CD14-positive monocyte (primary cell): ENCODE data around the gene C16orf46. TPM values are rescaled to one million over a fixed set of nuclear protein-coding genes. Genes with fewer than 3 reads are reported as not detected.

Source experiments
- DNase-seq, 3 donors: peaks; one replicate each; pipeline ENCODE4 v3.0.0-alpha.2; 2011 to 2022
- H2AFZ ChIP-seq: 2 replicates; pipeline ENCODE4 v1.6.0; 2012; ENCODE audit warnings: mild to moderate bottlenecking, low read depth, low read length, inconsistent platforms; ENCODE audit not compliant: insufficient read depth, poor library complexity, severe bottlenecking
- H3K27ac ChIP-seq, 2 donors: 1 replicate in 1 of 2; 2 replicates in 1 of 2; pipeline ENCODE4 v1.5.1; 2012 to 2013; ENCODE audit warnings: low read length in 2 of 2, control low read depth in 1 of 2, inconsistent platforms in 1 of 2, low read depth in 1 of 2, mild to moderate bottlenecking in 1 of 2
- H3K27me3 ChIP-seq, 2 donors: one replicate each; pipeline versions ENCODE4 v1.6.0 to v1.6.1; 2011 to 2013; ENCODE audit warnings: low read length in 2 of 2; ENCODE audit not compliant: control insufficient read depth in 2 of 2, insufficient read depth in 2 of 2
- H3K36me3 ChIP-seq, 2 donors: replicated peaks in 1 of 2; 1 replicate in 1 of 2; 2 replicates in 1 of 2; pipeline versions ENCODE4 v1.5.1 to v1.6.1; 2012 to 2013; ENCODE audit warnings: low read length in 2 of 2, control low read depth in 1 of 2, inconsistent platforms in 1 of 2, mild to moderate bottlenecking in 1 of 2; ENCODE audit not compliant: insufficient read depth in 2 of 2, control insufficient read depth in 1 of 2
- H3K4me1 ChIP-seq, 2 donors: 1 replicate in 1 of 2; 2 replicates in 1 of 2; pipeline versions ENCODE4 v1.5.1 to v1.6.1; 2012 to 2013; ENCODE audit warnings: low read length in 2 of 2, control low read depth in 1 of 2, inconsistent platforms in 1 of 2, mild to moderate bottlenecking in 1 of 2, moderate library complexity in 1 of 2; ENCODE audit not compliant: insufficient read depth in 2 of 2, control insufficient read depth in 1 of 2
- H3K4me2 ChIP-seq: replicated peaks from 2 replicates; pipeline ENCODE3; 2012; ENCODE audit warnings: low read length, moderate library complexity, mild to moderate bottlenecking; ENCODE audit not compliant: poor library complexity, severe bottlenecking; ENCODE audit errors: extremely low read depth
- H3K4me3 ChIP-seq, 3 experiments: fragments of 200-600 bp in 1 of 3; sonication (generic) in 1 of 3; replicated peaks in 1 of 3; 1 replicate in 2 of 3; 2 replicates in 1 of 3; pipeline ENCODE4 v1.5.1; 2011 to 2013; ENCODE audit warnings: low read length in 3 of 3, mild to moderate bottlenecking in 3 of 3, control low read depth in 2 of 3, low read depth in 2 of 3, inconsistent platforms in 1 of 3, moderate library complexity in 1 of 3
- H3K79me2 ChIP-seq: 2 replicates; pipeline ENCODE4 v1.6.0; 2012; ENCODE audit warnings: mild to moderate bottlenecking, control low read depth, inconsistent platforms, low read length, moderate library complexity; ENCODE audit not compliant: insufficient read depth
- H3K9ac ChIP-seq: 2 replicates; pipeline ENCODE4 v1.6.0; 2017; ENCODE audit warnings: low read length, mild to moderate bottlenecking; ENCODE audit not compliant: insufficient read depth, poor library complexity, severe bottlenecking
- H3K9me3 ChIP-seq, 2 donors: replicated peaks in 1 of 2; 1 replicate in 1 of 2; 2 replicates in 1 of 2; pipeline versions ENCODE4 v1.5.1 to v1.6.1; 2012 to 2013; ENCODE audit warnings: low read length in 2 of 2, control low read depth in 1 of 2; ENCODE audit not compliant: control insufficient read depth in 1 of 2, insufficient read depth in 1 of 2
- H4K20me1 ChIP-seq: 2 replicates; pipeline ENCODE4 v1.6.0; 2012; ENCODE audit warnings: mild to moderate bottlenecking, low read length, control low read depth, moderate library complexity; ENCODE audit not compliant: insufficient read depth
- H3K27ac Mint-ChIP-seq, 7 donors: one replicate each; pipeline ENCODE4 v1.8.0; 2020; ENCODE audit warnings: mild to moderate bottlenecking in 7 of 7, mixed read lengths in 7 of 7, moderate library complexity in 6 of 7, inconsistent platforms in 2 of 7
- H3K27me3 Mint-ChIP-seq, 3 donors: one replicate each; pipeline ENCODE4 v1.8.0; 2021 to 2022; ENCODE audit warnings: low read depth in 3 of 3, mild to moderate bottlenecking in 3 of 3, mixed read lengths in 3 of 3, moderate library complexity in 3 of 3, inconsistent platforms in 1 of 3
- H3K36me3 Mint-ChIP-seq, 2 donors: one replicate each; pipeline ENCODE4 v1.8.0; 2020; ENCODE audit warnings: mixed read lengths in 2 of 2, inconsistent platforms in 1 of 2, mild to moderate bottlenecking in 1 of 2
- H3K4me1 Mint-ChIP-seq: one replicate; pipeline ENCODE4 v1.8.0; 2020; ENCODE audit warnings: mild to moderate bottlenecking, mixed read lengths
- H3K4me3 Mint-ChIP-seq, 2 donors: one replicate each; pipeline ENCODE4 v1.8.0; 2020; ENCODE audit warnings: mild to moderate bottlenecking in 2 of 2, mixed read lengths in 2 of 2, moderate library complexity in 1 of 2
- H3K9me3 Mint-ChIP-seq, 7 donors: one replicate each; pipeline ENCODE4 v1.8.0; 2020 to 2022; ENCODE audit warnings: mixed read lengths in 7 of 7, mild to moderate bottlenecking in 6 of 7, moderate library complexity in 6 of 7, inconsistent platforms in 2 of 7
- WGBS: methylation state at CpG from one replicate; pipeline ENCODE4 v1.1.5; 2013; ENCODE audit warnings: missing lambda C conversion rate; ENCODE audit not compliant: insufficient coverage; 5-methylcytosine and 5-hydroxymethylcytosine counted together
- intact Hi-C, 2 donors: fragments of 100-400 bp; cut with micrococcal nuclease; formaldehyde crosslinking; loops; one replicate each; pipeline versions ENCODE4 v1.15.0 to v1.15.1; 2023
- polyA plus RNA-seq, 3 donors: library from polyadenylated mRNA; depleted of rRNA in 1 of 3; unstranded in 2 of 3; stranded (reverse) in 1 of 3; fragments of 300-500 nt in 2 of 3; fragments of >200 nt in 1 of 3; fragmentation: Illumina TruSeq in 2 of 3; gene quantifications; 1 replicate in 2 of 3; 2 replicates in 1 of 3; pipeline ENCODE4 v1.2.3, GENCODE V29; 2012 to 2021
- TF ChIP-seq, protein P1 (sequence below): fragments of 200-600 bp; IDR thresholded peaks from one replicate; pipeline ENCODE4 v1.8.0; 2022; ENCODE audit warnings: antibody characterized with exemption, mild to moderate bottlenecking

Gene C16orf46
- polyA plus RNA-seq, 3 donors: 0.37 to 0.42 TPM; not detected in 1

DNA sequence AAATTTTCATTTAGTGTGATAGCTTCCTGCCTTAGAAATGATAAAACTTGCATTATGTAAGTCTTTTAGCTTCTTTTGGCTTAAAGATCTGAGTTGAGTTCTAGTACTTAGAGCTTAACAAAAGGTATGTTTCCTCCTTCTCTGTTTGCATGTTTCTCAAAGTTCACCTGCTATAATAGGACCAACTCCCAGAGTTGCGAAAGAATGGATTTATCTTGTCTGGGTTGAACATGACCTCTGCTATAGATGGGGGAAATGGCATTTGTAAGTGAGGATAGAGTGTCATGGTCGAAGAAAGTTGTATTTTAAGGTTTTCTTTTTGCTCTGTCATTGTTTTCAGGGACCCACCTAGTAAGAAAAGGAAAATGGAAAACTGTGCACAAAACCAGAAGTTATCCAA lies 34.2 kb downstream of the C16orf46 start:
- Histone ChIP-seq H3K9ac (no peak overlapping the region), H3K4me2 (no peak overlapping the region), H2AFZ (no peak overlapping the region), H3K4me3 (no peak overlapping the region), H3K36me3 (peaks cover 42 to 68% of the 10 kb centered on the region in 2 donors), H3K79me2 (peaks cover 9% of the 10 kb centered on the region), H3K4me1 (no peaks in the 10 kb centered on the region), H3K27ac (no peak overlapping the region), H3K9me3 (peaks cover 2 to 3% of the 10 kb centered on the region in 2 donors), H3K27me3 (no peaks in the 10 kb centered on the region), H4K20me1 (peaks cover 16% of the 10 kb centered on the region)
- Mint-ChIP-seq H3K27ac (no peak overlapping the region), H3K27me3 (peaks cover 0 to 2% (median 0%) of the 10 kb centered on the region in 3 donors), H3K9me3 (peaks cover 0 to 6% (median 4%) of the 10 kb centered on the region in 7 donors), H3K4me1 (peaks cover 7% of the 10 kb centered on the region), H3K36me3 (peaks cover 55 to 62% of the 10 kb centered on the region in 2 donors), H3K4me3 (no peak overlapping the region)
- TF ChIP-seq, protein P1, sequence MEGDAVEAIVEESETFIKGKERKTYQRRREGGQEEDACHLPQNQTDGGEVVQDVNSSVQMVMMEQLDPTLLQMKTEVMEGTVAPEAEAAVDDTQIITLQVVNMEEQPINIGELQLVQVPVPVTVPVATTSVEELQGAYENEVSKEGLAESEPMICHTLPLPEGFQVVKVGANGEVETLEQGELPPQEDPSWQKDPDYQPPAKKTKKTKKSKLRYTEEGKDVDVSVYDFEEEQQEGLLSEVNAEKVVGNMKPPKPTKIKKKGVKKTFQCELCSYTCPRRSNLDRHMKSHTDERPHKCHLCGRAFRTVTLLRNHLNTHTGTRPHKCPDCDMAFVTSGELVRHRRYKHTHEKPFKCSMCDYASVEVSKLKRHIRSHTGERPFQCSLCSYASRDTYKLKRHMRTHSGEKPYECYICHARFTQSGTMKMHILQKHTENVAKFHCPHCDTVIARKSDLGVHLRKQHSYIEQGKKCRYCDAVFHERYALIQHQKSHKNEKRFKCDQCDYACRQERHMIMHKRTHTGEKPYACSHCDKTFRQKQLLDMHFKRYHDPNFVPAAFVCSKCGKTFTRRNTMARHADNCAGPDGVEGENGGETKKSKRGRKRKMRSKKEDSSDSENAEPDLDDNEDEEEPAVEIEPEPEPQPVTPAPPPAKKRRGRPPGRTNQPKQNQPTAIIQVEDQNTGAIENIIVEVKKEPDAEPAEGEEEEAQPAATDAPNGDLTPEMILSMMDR: no peak
- intact Hi-C loops: no loop called here
- no peak for DNase-seq
- 100% methylated on average over 2 of the region's 2 CpGs for WGBS

DNA sequence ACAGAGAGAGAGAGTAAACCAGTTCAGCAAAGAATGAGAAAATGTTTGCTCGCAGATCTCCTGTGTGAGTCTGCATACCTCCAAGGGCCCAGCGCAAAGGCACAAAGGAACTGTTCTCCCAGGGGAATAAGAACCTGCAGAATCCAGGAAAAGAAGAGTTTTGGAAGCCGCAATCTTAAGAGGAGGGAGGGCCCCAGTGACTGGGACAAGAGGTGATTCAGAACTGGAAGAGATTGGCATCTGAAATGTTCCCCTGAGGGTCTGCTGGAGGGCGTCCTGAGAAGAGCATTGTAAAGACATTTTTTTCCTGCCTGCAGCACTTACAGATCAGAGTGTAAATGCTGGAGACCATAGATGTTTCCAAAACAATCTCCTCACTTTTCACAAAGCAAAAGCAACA lies 35.3 kb downstream of the C16orf46 start:
- H3K9me3 Mint-ChIP-seq: no peaks in the 10 kb centered on the region
- H3K4me3 Mint-ChIP-seq: no peak overlapping the region
- H4K20me1 ChIP-seq: peaks cover 16% of the 10 kb centered on the region
- no peak overlapping the region for H3K4me2 ChIP-seq
- H3K4me3 ChIP-seq: no peak overlapping the region
- peaks cover 20% of the 10 kb centered on the region for H3K79me2 ChIP-seq
- peaks cover 59 to 64% of the 10 kb centered on the region in 2 donors for H3K36me3 Mint-ChIP-seq
- H3K27ac ChIP-seq: no peak overlapping the region
- peaks cover 18% of the 10 kb centered on the region for H3K4me1 Mint-ChIP-seq
- no peak for DNase-seq
- TF ChIP-seq, protein P1: no peak
- no peaks in the 10 kb centered on the region for H3K27me3 ChIP-seq
- no peak overlapping the region for H3K27ac Mint-ChIP-seq
- peaks cover 42 to 68% of the 10 kb centered on the region in 2 donors for H3K36me3 ChIP-seq
- H3K9me3 ChIP-seq: no peaks in the 10 kb centered on the region
- WGBS: 100% methylated on average over 2 of the region's 4 CpGs
- peaks cover 7 to 8% of the 10 kb centered on the region in 2 donors for H3K4me1 ChIP-seq
- peaks cover 0 to 2% (median 0%) of the 10 kb centered on the region in 3 donors for H3K27me3 Mint-ChIP-seq
- intact Hi-C loops: no loop called here
- no peak overlapping the region for H3K9ac ChIP-seq
- H2AFZ ChIP-seq: no peak overlapping the region
